MCF 10A (cell line): ENCODE measurements around the gene CHST11. TPM values are rescaled to one million over a fixed set of nuclear protein-coding genes. Genes with fewer than 3 reads are reported as not detected.

ENCODE experiments used
- BruUV-seq: library from RNA; stranded (reverse); fragments of 400-500 nt; replicated peaks from 2 replicates; lab custom pipeline; 2021; lab: Mats Ljungman, UMichigan
- CTCF ChIA-PET: fragments of 300-600 bp; sonication (Branson Sonifier 250); formaldehyde crosslinking; extraction: SDS; loops from one replicate; lab custom pipeline; 2021; ENCODE audit warnings: antibody characterized with exemption, inconsistent platforms; lab: Yijun Ruan, JAX
- POLR2A ChIA-PET: fragments of 300-600, 350-650 bp; sonication (Branson Sonifier 250); formaldehyde crosslinking; extraction: SDS; loops from one replicate; lab custom pipeline; 2020; ENCODE audit warnings: antibody characterized with exemption, inconsistent platforms; lab: Yijun Ruan, JAX
- DNase-seq: peaks from one replicate; pipeline ENCODE4 v3.0.0-alpha.2; 2018; ENCODE audit not compliant: unreplicated experiment
- H3K27ac Mint-ChIP-seq: one replicate; pipeline ENCODE4 v1.8.0; 2022; ENCODE audit warnings: mild to moderate bottlenecking, low read depth, mixed read lengths; ENCODE audit not compliant: unreplicated experiment
- H3K27me3 Mint-ChIP-seq: one replicate; pipeline ENCODE4 v1.8.0; 2022; ENCODE audit warnings: mixed read lengths; ENCODE audit not compliant: insufficient read depth, unreplicated experiment
- H3K36me3 Mint-ChIP-seq: one replicate; pipeline ENCODE4 v1.8.0; 2022; ENCODE audit warnings: mild to moderate bottlenecking, moderate library complexity, mixed read lengths; ENCODE audit not compliant: insufficient read depth, unreplicated experiment
- H3K4me1 Mint-ChIP-seq: one replicate; pipeline ENCODE4 v1.8.0; 2022; ENCODE audit warnings: mixed read lengths; ENCODE audit not compliant: insufficient read depth, unreplicated experiment
- H3K4me3 Mint-ChIP-seq: one replicate; pipeline ENCODE4 v1.8.0; 2022; ENCODE audit warnings: mild to moderate bottlenecking, moderate library complexity, mixed read lengths; ENCODE audit not compliant: unreplicated experiment
- H3K9me3 Mint-ChIP-seq: one replicate; pipeline ENCODE4 v1.8.0; 2022; ENCODE audit warnings: mixed read lengths; ENCODE audit not compliant: unreplicated experiment
- CTCF ChIP-seq: fragments of 200-600 bp; IDR thresholded peaks from one replicate; pipeline ENCODE4 v1.8.0; 2022; ENCODE audit warnings: antibody characterized with exemption, mild to moderate bottlenecking; ENCODE audit not compliant: unreplicated experiment
- intact Hi-C: fragments of 100-400 bp; cut with micrococcal nuclease; formaldehyde crosslinking; loops from 2 replicates; pipeline ENCODE4 v1.14.1; 2022
- total RNA-seq: library from RNA; stranded (reverse); gene quantifications from 2 replicates; pipeline ENCODE4 v1.2.3, GENCODE V29; 2022

Gene CHST11
- total RNA-seq, 1 experiment from 2014 or later, result 5.3 TPM

- TF ChIP-seq CTCF, result no peak
- ChIA-PET POLR2A (no interaction called here), CTCF (interaction anchor here (0.8 kb wide), 1 partner anchor 136 kb away, joined by 4 read pairs; no protein-coding TSS in a partner anchor)
- intact Hi-C loops, result loop anchor here (5.0 kb wide), 1 partner anchor 72 kb away; no protein-coding TSS in a partner anchor
- H3K4me3 Mint-ChIP-seq, result no peak overlapping the region
- H3K27ac Mint-ChIP-seq, result no peak overlapping the region
- H3K9me3 Mint-ChIP-seq, result no peaks in the 10 kb centered on the region
- H3K4me1 Mint-ChIP-seq, result peaks cover 28% of the 10 kb centered on the region
- no peak for DNase-seq
- no TSS peak for BruUV-seq
- peaks cover 5% of the 10 kb centered on the region for H3K36me3 Mint-ChIP-seq
- no peaks in the 10 kb centered on the region for H3K27me3 Mint-ChIP-seq
These were observed 143.4 kb downstream of the CHST11 start for GRCh38 chr12:104600036-104600712.

GRCh38 chr12:104600790-104601739 lies 144.3 kb downstream of the CHST11 start:
- H3K27ac Mint-ChIP-seq, result no peak overlapping the region

GRCh38 chr12:104602406-104602805 lies 145.7 kb downstream of the CHST11 start:
- Mint-ChIP-seq H3K27ac (no peak overlapping the region), H3K36me3 (peaks cover 5% of the 10 kb centered on the region), H3K4me3 (no peak overlapping the region), H3K4me1 (peaks cover 30% of the 10 kb centered on the region), H3K9me3 (no peaks in the 10 kb centered on the region), H3K27me3 (no peaks in the 10 kb centered on the region)
- ChIA-PET CTCF (no interaction called here), POLR2A (no interaction called here)
- no TSS peak for BruUV-seq
- DNase-seq, result peak; percentile 28
- intact Hi-C loops, result loop anchor here (5.0 kb wide), 1 partner anchor 70 kb away; no protein-coding TSS in a partner anchor
- no peak for TF ChIP-seq CTCF

More at GRCh38 chr12:104600790-104601739, 144.3 kb downstream of the CHST11 start:
- peaks cover 31% of the 10 kb centered on the region for H3K4me1 Mint-ChIP-seq
- no peaks in the 10 kb centered on the region for H3K27me3 Mint-ChIP-seq
- H3K9me3 Mint-ChIP-seq, result no peaks in the 10 kb centered on the region
- ChIA-PET POLR2A (interaction anchor here (0.6 to 1.1 kb wide), 3 partner anchors 8 to 145 kb away, joined by 4 read pairs; no protein-coding TSS in a partner anchor), CTCF (interaction anchor here (1.0 kb wide), 1 partner anchor 219 kb away, joined by 3 read pairs; no protein-coding TSS in a partner anchor)
- H3K4me3 Mint-ChIP-seq, result no peak overlapping the region
- intact Hi-C loops, result loop anchor here (5.0 kb wide), 1 partner anchor 71 kb away; no protein-coding TSS in a partner anchor
- DNase-seq, result no peak
- BruUV-seq, result no TSS peak
- H3K36me3 Mint-ChIP-seq, result peaks cover 5% of the 10 kb centered on the region
- no peak for TF ChIP-seq CTCF
